Prostate gland (tissue), 2 donors: ENCODE data around the gene SPATA25. TPM values are rescaled to one million over a fixed set of nuclear protein-coding genes. Genes with fewer than 3 reads are reported as not detected.

Source experiments
- DNase-seq: peaks from one replicate; pipeline ENCODE4 v3.0.0-alpha.2; 2019; ENCODE audit warnings: low spot score
- H3K27ac ChIP-seq, 2 donors: fragments of 200-600 bp; sonication (generic); 2 replicates each; pipeline ENCODE4 v1.5.1; 2017 to 2019
- H3K27me3 ChIP-seq: fragments of 200-600 bp; sonication (generic); replicated peaks from 2 replicates; pipeline ENCODE4 v1.5.1; 2019; ENCODE audit not compliant: insufficient read depth
- H3K36me3 ChIP-seq, 2 donors: fragments of 200-600 bp; sonication (generic); 1 replicate in 1 of 2; 2 replicates in 1 of 2; pipeline versions ENCODE4 v1.5.1 to v1.8.1; 2017 to 2019
- H3K4me1 ChIP-seq: fragments of 200-600 bp; sonication (generic); replicated peaks from 2 replicates; pipeline ENCODE4 v1.5.1; 2019
- H3K4me3 ChIP-seq, 2 donors: fragments of 200-600 bp; sonication (generic); 2 replicates each; pipeline ENCODE4 v1.5.1; 2017 to 2019
- H3K9me3 ChIP-seq: fragments of 200-600 bp; sonication (generic); 2 replicates; pipeline ENCODE4 v1.5.1; 2017
- POLR2A ChIP-seq: fragments of 450-650 bp; IDR thresholded peaks from one replicate; pipeline ENCODE4 v1.6.1; 2016; ENCODE audit warnings: antibody characterized with exemption, mild to moderate bottlenecking
- POLR2AphosphoS5 ChIP-seq: sonication (generic); formaldehyde crosslinking; IDR thresholded peaks from one replicate; pipeline ENCODE4 v1.6.1; 2017; ENCODE audit warnings: antibody characterized with exemption
- WGBS: methylation state at CpG from one replicate; pipeline ENCODE4 v1.1.5; 2018; 5-methylcytosine and 5-hydroxymethylcytosine counted together
- intact Hi-C: fragments of 100-400 bp; cut with DNase I; formaldehyde crosslinking; loops from one replicate; pipeline ENCODE4 v1.14.2; 2022
- total RNA-seq, 2 donors: library from RNA; depleted of rRNA; stranded (reverse); fragments of >200 nt; gene quantifications; one replicate each; pipeline ENCODE4 v1.1.0, GENCODE V29; 2016
- TF ChIP-seq, protein P1 (sequence below), 4 experiments: fragments of 200-600 bp in 2 of 4; fragments of 450-650 bp in 2 of 4; sonication (generic) in 2 of 4; IDR thresholded peaks; 1 replicate in 3 of 4; 2 replicates in 1 of 4; pipeline ENCODE4 v1.5.1; 2016 to 2019; ENCODE audit warnings: antibody characterized with exemption in 4 of 4, mild to moderate bottlenecking in 2 of 4, moderate library complexity in 2 of 4

SPATA25 gene, protein sequence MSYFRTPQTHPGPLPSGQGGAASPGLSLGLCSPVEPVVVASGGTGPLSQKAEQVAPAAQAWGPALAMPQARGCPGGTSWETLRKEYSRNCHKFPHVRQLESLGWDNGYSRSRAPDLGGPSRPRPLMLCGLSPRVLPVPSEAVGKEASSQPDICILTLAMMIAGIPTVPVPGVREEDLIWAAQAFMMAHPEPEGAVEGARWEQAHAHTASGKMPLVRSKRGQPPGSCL
- total RNA-seq = 1 to 10 TPM; 2.0 to 7.4 TPM

DNA sequence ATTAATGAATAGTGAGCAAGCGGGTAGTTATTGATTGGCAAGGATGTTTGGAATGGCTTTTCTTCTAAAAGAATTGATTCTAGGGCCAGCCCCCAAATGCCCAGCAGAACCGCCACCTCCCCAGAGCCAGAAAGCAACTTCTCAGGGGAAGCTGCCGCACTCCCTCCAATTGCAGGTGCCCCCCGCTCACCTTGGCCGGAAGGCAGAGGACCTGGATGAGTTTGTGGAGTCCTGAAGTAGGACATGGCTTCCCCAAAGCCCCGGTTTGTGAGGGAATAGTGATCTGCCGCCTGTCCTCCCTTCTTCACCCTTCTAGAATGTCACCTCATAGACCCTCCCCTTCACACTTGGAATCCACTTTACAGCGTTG lies at the start of gene SPATA25:
SPATA25 (minus strand) TSS at position 277 of the 370 bp plus-strand sequence; CDS start at position 245, 32 bp downstream.
- peaks cover 0 to 8% of the 10 kb centered on the region in 2 donors for H3K36me3 ChIP-seq
- intact Hi-C loops = no loop called here
- H3K4me1 ChIP-seq = peaks cover 6% of the 10 kb centered on the region

DNA sequence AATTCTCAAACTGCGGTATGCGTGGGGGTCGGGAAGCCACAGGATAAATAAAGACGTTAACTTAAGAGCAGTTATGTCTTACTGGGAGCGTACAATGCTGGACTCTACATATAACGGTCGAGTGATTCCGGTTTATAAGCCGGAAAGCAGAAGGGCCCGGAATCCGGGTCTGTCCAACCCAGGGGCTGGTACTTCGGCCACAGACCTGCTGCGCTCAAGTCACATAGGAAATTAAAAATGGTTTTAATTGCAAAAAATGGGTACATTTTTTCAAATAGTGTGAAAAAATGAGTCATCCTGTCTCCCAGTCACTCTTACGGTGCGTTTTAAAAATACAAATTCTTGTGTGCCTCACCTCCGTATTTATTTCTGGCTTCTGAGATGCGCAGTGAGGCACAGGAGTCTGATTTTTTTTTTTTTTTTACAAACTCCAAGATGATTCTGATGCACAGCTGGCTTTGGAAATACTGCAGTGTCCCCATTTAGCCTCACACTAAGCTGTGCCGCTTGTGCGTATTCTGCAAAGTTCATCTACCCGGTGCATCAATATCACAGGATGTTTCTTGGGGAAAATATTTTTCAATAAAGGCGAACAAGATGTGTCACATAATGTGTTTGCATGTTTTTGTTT lies 48.1 kb upstream of the SPATA25 start:
- Histone ChIP-seq H3K27ac (peak overlapping the region; percentile 93 to 100), H3K9me3 (no peaks in the 10 kb centered on the region), H3K4me3 (peak overlapping the region; percentile 90 to 100), H3K27me3 (no peaks in the 10 kb centered on the region), H3K36me3 (peaks cover 9 to 20% of the 10 kb centered on the region in 2 donors), H3K4me1 (no peaks in the 10 kb centered on the region)
- intact Hi-C loops = loop anchor here (2.0 to 5.0 kb wide), 2 partner anchors 45 to 103 kb away; partner anchors contain the start of genes CTSA, NEURL2 and SNX21
- WGBS = 9% methylated on average over 21 of the region's 21 CpGs
- TF ChIP-seq, protein P1, sequence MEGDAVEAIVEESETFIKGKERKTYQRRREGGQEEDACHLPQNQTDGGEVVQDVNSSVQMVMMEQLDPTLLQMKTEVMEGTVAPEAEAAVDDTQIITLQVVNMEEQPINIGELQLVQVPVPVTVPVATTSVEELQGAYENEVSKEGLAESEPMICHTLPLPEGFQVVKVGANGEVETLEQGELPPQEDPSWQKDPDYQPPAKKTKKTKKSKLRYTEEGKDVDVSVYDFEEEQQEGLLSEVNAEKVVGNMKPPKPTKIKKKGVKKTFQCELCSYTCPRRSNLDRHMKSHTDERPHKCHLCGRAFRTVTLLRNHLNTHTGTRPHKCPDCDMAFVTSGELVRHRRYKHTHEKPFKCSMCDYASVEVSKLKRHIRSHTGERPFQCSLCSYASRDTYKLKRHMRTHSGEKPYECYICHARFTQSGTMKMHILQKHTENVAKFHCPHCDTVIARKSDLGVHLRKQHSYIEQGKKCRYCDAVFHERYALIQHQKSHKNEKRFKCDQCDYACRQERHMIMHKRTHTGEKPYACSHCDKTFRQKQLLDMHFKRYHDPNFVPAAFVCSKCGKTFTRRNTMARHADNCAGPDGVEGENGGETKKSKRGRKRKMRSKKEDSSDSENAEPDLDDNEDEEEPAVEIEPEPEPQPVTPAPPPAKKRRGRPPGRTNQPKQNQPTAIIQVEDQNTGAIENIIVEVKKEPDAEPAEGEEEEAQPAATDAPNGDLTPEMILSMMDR (IDR thresholded peaks at IDR 0.05) = no peak
- no peak for TF ChIP-seq POLR2A
- TF ChIP-seq POLR2AphosphoS5 = no peak
- DNase-seq = no peak

More for the DNA sequence above, at the start of gene SPATA25:
- no peak within 1 kb of the TSS for H3K27ac ChIP-seq
- H3K9me3 ChIP-seq = no peaks in the 10 kb centered on the region
- DNase-seq = no peak
- WGBS = 89% methylated on average over 8 of the region's 8 CpGs
- TF ChIP-seq POLR2A (no peak), POLR2AphosphoS5 (no peak)
- TF ChIP-seq, protein P1 (IDR thresholded peaks at IDR 0.05) = no peak
- H3K27me3 ChIP-seq = no peaks in the 10 kb centered on the region
- no peak within 1 kb of the TSS for H3K4me3 ChIP-seq

DNA sequence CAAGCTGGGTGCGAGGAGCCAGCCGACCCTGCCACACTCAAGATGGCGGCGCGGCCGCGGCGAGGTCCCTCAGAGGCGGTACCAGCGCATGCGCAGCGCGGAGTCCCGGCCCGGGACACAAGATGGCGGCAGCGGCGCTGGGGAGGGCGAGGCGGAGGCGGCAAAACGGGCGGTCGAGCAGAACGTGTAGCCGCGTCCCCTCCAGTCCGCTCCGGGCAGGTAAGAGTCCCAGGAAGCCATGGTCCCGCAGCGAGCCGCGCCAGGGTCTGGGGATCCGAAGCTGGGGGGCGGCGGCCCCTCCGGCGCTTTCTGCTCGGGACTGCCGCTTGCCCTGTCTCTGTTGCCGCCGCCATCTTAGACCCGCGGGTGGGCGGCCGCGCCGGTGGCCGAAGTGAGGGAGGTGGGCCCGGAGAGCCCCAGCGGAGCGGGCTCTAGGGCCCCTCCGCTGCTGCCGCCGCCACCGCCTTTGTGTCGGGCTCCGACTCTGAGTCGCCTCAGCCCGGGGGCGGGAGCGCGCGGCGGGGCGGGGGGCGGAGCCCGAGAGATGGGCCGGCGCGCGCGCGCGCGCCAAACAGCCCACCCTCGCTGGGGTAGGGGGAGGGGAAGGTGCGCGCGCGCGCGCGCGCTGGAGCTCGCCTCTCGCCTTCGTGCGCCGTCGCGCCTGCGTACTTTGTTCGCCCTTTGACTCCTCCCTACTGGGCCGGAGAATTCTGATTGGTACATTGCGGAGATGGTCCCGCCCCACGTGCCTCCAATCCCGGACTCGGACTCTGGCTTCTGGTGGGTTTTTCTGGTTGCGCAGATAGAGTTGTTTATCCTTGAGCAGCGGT lies 47.4 kb upstream of the SPATA25 start, which contains the start of gene PCIF1:
PCIF1 (plus strand) TSS at position 98 of the 830 bp plus-strand sequence. CDS start 4,317 bp downstream, outside the sequence.
- Histone ChIP-seq H3K27me3 (no peaks in the 10 kb centered on the region), H3K4me1 (no peaks in the 10 kb centered on the region), H3K9me3 (no peaks in the 10 kb centered on the region), H3K4me3 (peak within 1 kb of the TSS; percentile 90 to 100), H3K36me3 (peaks cover 6 to 15% of the 10 kb centered on the region in 2 donors), H3K27ac (peak within 1 kb of the TSS; percentile 99 to 100)
- TF ChIP-seq, protein P1 (IDR thresholded peaks at IDR 0.05) = peak in 2 of 4 experiments; percentile 36 to 46
- TF ChIP-seq POLR2A (peak; percentile 92), POLR2AphosphoS5 (peak; percentile 95)
- intact Hi-C loops = loop anchor here (2.0 to 5.0 kb wide), 2 partner anchors 44 to 102 kb away; partner anchors contain the start of genes CTSA, NEURL2 and SNX21
- peak; percentile 98 for DNase-seq
- WGBS = 0% methylated on average over 69 of the region's 102 CpGs

DNA sequence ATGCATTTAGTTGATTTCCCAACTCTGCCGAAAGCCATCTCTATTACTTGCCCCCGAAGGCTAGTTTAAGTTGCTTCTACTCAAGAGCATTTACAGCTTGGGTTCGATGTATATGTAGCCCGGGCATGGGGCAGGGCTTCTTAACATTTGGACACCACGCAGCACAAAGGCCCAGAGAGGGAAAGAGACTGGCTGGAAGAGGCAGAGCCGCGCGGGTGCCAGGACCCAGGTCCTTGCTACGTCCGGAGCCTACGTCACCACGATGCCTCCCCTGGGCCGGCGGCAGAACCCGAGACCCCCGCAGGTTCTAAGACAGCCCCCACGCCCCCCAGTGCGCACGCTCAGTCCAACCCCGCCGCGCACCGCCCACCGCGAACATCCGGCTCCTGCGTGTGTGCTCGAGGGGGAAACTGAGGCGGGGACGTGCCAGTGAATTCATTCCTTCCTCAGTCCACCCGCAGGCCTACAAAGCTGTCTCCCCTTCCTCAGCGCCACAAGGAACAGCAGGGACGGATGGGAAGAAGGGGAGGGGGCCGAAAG lies 46.7 kb upstream of the SPATA25 start:
- peak overlapping the region; percentile 99 to 100 for H3K27ac ChIP-seq
- peaks cover 2 to 10% of the 10 kb centered on the region in 2 donors for H3K36me3 ChIP-seq
- H3K4me3 ChIP-seq = peak overlapping the region; percentile 90 to 100
- TF ChIP-seq, protein P1 (IDR thresholded peaks at IDR 0.05) = no peak
- TF ChIP-seq POLR2AphosphoS5 (no peak), POLR2A (no peak)
- H3K9me3 ChIP-seq = no peaks in the 10 kb centered on the region
- H3K27me3 ChIP-seq = no peaks in the 10 kb centered on the region
- peak; percentile 53 for DNase-seq
- WGBS = 0% methylated on average over 34 of the region's 34 CpGs
- intact Hi-C loops = loop anchor here (2.0 kb wide), 1 partner anchor 43 kb away; the partner anchor contains the start of genes CTSA and NEURL2
- no peaks in the 10 kb centered on the region for H3K4me1 ChIP-seq
